C4-2B (cell line): ENCODE measurements around the gene SOX12.

Experiments used
- CTCF ChIP-seq: fragments of 450-650 bp; conservative IDR thresholded peaks from 2 replicates; pipeline ENCODE4 v1.5.1; 2017; ENCODE audit warnings: mild to moderate bottlenecking
- ZFX ChIP-seq: fragments of 450-650 bp; IDR thresholded peaks from 2 replicates; pipeline ENCODE4 v1.6.1; 2017

DNA sequence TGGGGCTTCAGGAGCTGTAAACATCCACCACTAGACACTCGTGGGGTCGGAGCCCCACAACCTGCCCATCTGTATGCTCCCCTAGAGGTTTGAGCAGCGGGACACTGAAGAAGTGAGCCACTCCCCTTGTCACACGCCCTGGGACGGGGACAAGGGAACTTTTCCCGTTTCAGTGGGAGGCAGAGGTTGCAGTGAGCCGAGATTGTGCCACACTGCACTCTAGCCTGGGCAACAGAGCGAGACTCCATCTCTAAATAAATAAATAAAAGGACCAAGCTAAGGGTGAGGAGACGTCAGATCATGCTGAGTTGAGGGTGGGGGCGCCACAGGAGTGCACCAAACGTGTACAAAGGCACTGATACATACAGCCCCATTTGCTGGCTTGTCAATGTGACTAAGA is 19.6 kb upstream of the SOX12 start:
- TF ChIP-seq CTCF, result no peak
- TF ChIP-seq ZFX, result no peak
